ENCODE measurements around the gene CACNB4. TPM values are rescaled to one million over a fixed set of nuclear protein-coding genes. Genes with fewer than 3 reads are reported as not detected.

CACNB4 gene
- polyA plus RNA-seq, 3 donors from 2014 or later: 0.11 TPM; not detected in 2

GRCh38 chr2:151860210-151860609, 238.6 kb downstream of the CACNB4 start:
- peaks cover 1 to 12% (median 2%) of the 10 kb centered on the region in 3 donors for H3K27me3 Mint-ChIP-seq (ENCODE audit: low read depth in 3 of 3)
- H3K4me3 Mint-ChIP-seq: no peak overlapping the region
- no peaks in the 10 kb centered on the region for H3K9me3 Mint-ChIP-seq
- no peak for DNase-seq
- H3K27ac Mint-ChIP-seq: no peak overlapping the region
- H3K4me1 Mint-ChIP-seq: no peaks in the 10 kb centered on the region
- no peaks in the 10 kb centered on the region for H3K36me3 Mint-ChIP-seq

GRCh38 chr2:151857650-151858049, 241.2 kb downstream of the CACNB4 start:
- no peak for DNase-seq
- H3K27me3 Mint-ChIP-seq (ENCODE audit: low read depth in 3 of 3): peaks cover 0 to 6% (median 1%) of the 10 kb centered on the region in 3 donors
- no peak overlapping the region for H3K27ac Mint-ChIP-seq
- no peak overlapping the region for H3K4me3 Mint-ChIP-seq
- no peaks in the 10 kb centered on the region for H3K9me3 Mint-ChIP-seq
- no peaks in the 10 kb centered on the region for H3K4me1 Mint-ChIP-seq
- no peaks in the 10 kb centered on the region for H3K36me3 Mint-ChIP-seq

- no peak for DNase-seq
- Mint-ChIP-seq H3K36me3 (no peaks in the 10 kb centered on the region), H3K4me3 (peak overlapping the region in 1 of 5 donors; percentile 7), H3K27ac (no peak overlapping the region), H3K27me3 (ENCODE audit: low read depth in 3 of 3) (peaks cover 0 to 6% (median 1%) of the 10 kb centered on the region in 3 donors), H3K9me3 (no peaks in the 10 kb centered on the region), H3K4me1 (no peaks in the 10 kb centered on the region)
Observed at GRCh38 chr2:151855111-151855510, 243.7 kb downstream of the CACNB4 start.

- H3K4me1 Mint-ChIP-seq: no peaks in the 10 kb centered on the region
- no peaks in the 10 kb centered on the region for H3K9me3 Mint-ChIP-seq
- H3K4me3 Mint-ChIP-seq: no peak overlapping the region
- no peak overlapping the region for H3K27ac Mint-ChIP-seq
- peaks cover 0 to 7% (median under 1%) of the 10 kb centered on the region in 3 donors for H3K27me3 Mint-ChIP-seq (ENCODE audit: low read depth in 3 of 3)
- no peak for DNase-seq
- H3K36me3 Mint-ChIP-seq: no peaks in the 10 kb centered on the region
Observed at GRCh38 chr2:151853070-151853758, 245.6 kb downstream of the CACNB4 start.

DNA sequence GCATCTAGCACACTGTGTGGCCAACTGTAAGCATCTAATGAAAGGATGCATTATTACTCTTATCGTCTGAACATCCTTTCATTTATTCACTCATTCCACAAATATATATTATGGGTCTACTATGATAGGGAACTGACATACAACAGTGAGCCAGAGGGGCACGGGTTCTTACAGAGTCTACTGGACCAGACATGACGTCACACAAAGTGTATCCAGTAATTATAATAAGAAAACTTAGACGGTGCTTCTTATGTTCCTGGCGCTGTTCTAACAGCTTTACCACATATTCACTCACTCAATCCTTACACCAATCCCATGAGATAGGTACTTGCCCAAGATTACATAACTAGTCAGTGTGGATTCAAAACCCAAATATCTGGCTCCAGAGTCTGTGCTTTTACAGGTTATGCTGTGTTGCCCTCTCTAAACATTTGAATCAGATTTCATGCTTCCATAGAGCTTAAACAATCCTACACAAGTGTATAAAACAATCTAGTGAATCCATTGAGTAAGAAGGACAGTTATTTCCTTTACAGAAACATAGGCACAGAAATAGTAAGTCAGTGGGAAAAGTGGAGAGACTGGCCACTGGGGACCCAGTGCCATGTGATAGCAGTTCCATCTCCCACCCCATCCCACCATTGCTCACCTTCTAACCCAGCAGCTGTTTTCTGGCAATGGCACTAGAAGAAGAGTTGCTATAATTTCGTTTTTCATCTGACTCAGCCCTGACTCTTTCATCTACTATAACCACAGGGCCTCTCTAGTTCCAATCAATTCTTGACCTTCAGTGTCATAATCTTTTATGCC, 246.4 kb downstream of the CACNB4 start:
- Mint-ChIP-seq H3K4me3 (no peak overlapping the region), H3K36me3 (no peaks in the 10 kb centered on the region), H3K27me3 (ENCODE audit: low read depth in 3 of 3) (peaks cover 0 to 11% (median 2%) of the 10 kb centered on the region in 3 donors), H3K27ac (no peak overlapping the region), H3K9me3 (no peaks in the 10 kb centered on the region), H3K4me1 (no peaks in the 10 kb centered on the region)
- no peak for DNase-seq

DNA sequence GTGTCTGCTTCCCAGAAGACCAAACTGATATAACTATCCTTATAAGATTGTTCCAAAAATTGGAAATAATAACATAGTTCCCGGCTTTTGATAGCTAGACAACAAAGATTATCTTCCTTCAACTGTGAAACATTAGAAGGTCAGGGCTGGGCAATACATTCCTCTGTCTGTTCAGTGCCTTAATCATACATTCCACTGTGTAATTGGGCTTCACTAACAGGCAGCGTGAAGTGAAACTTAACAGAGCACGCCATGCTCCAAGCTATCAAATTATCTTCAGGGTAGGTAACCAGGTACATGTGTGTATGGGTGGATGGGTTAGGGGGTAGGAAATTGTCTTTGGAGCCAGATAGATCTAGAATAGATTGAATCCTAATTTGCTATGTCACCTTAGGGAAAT, 247.1 kb downstream of the CACNB4 start:
- Mint-ChIP-seq H3K27me3 (ENCODE audit: low read depth in 3 of 3) (peaks cover 0 to 11% (median 3%) of the 10 kb centered on the region in 3 donors), H3K9me3 (no peaks in the 10 kb centered on the region), H3K4me3 (no peak overlapping the region), H3K4me1 (no peaks in the 10 kb centered on the region), H3K27ac (no peak overlapping the region), H3K36me3 (no peaks in the 10 kb centered on the region)
- no peak for DNase-seq

DNA sequence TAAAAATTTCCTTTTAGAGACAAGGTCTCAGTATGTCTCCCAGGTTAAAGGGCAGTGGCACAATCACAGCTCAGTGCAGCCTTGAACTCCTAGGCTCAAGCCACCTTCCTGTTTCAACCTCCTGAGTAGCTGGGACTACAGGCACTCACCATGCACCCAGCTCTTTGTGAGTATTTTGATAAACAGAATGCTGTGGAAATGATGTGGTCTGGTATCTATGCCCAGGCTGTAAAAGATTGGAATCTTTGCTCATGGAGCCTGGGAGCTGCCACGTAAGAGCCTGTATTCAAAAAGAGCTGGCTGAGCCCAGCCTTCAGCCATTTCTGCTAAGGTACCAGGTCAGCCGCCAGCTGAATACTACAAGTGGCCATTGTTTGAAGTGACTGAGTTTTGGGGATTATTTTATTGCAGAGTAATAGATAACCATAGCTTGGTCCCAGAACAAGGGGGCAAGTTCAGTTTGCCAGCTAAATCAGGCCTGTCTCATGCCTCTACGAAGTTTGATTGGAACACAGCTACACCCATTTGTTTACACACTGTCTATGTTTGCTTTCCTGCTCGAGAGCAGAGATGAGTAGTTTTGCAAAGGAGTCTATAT, 249.3 kb downstream of the CACNB4 start:
- Mint-ChIP-seq H3K27me3 (ENCODE audit: low read depth in 3 of 3) (peaks cover 0 to 11% (median 3%) of the 10 kb centered on the region in 3 donors), H3K9me3 (no peaks in the 10 kb centered on the region), H3K4me1 (no peaks in the 10 kb centered on the region), H3K4me3 (no peak overlapping the region), H3K36me3 (no peaks in the 10 kb centered on the region), H3K27ac (no peak overlapping the region)
- DNase-seq: no peak

DNA sequence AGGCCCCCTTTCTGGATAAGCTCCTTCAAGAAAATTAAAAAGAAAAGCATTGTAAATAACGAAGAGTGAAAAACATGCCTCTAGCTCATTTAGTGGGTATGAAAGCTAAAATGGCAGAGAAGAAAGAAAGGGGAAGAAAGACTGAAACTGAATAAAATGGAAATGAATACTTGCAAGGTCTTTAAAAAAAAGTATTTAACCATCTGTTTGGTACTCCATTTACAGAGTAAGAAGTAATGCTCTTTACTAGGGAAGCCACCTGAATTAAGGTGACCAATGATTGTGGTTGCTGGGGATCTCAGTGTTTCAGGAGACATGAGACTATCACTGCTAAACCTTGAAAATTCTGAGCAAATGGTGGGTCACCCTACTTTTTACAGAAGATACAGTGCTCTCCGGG, 253.0 kb downstream of the CACNB4 start:
- Mint-ChIP-seq H3K4me1 (no peaks in the 10 kb centered on the region), H3K27ac (no peak overlapping the region)

GRCh38 chr2:151845481-151845880, 253.4 kb downstream of the CACNB4 start:
- Mint-ChIP-seq H3K36me3 (no peaks in the 10 kb centered on the region), H3K4me3 (no peak overlapping the region), H3K4me1 (no peaks in the 10 kb centered on the region), H3K9me3 (no peaks in the 10 kb centered on the region), H3K27ac (no peak overlapping the region), H3K27me3 (ENCODE audit: low read depth in 3 of 3) (peaks cover 0 to 8% (median 3%) of the 10 kb centered on the region in 3 donors)
- DNase-seq: no peak

More for the DNA sequence above, 253.0 kb downstream of the CACNB4 start:
- DNase-seq: no peak
- no peak overlapping the region for H3K4me3 Mint-ChIP-seq
- H3K36me3 Mint-ChIP-seq: no peaks in the 10 kb centered on the region
- peaks cover 0 to 9% (median 3%) of the 10 kb centered on the region in 3 donors for H3K27me3 Mint-ChIP-seq (ENCODE audit: low read depth in 3 of 3)
- H3K9me3 Mint-ChIP-seq: no peaks in the 10 kb centered on the region

GRCh38 chr2:151844211-151844896, 254.5 kb downstream of the CACNB4 start:
- Mint-ChIP-seq H3K9me3 (no peaks in the 10 kb centered on the region), H3K4me3 (no peak overlapping the region), H3K27ac (no peak overlapping the region), H3K36me3 (no peaks in the 10 kb centered on the region), H3K4me1 (no peaks in the 10 kb centered on the region), H3K27me3 (ENCODE audit: low read depth in 3 of 3) (peaks cover 0 to 7% (median 3%) of the 10 kb centered on the region in 3 donors)
- DNase-seq: no peak

GRCh38 chr2:151843691-151844061, 255.2 kb downstream of the CACNB4 start:
- Mint-ChIP-seq H3K27ac (no peak overlapping the region), H3K4me1 (no peaks in the 10 kb centered on the region), H3K4me3 (no peak overlapping the region), H3K9me3 (no peaks in the 10 kb centered on the region), H3K36me3 (no peaks in the 10 kb centered on the region), H3K27me3 (ENCODE audit: low read depth in 3 of 3) (peaks cover 0 to 7% (median 3%) of the 10 kb centered on the region in 3 donors)
- no peak for DNase-seq

DNA sequence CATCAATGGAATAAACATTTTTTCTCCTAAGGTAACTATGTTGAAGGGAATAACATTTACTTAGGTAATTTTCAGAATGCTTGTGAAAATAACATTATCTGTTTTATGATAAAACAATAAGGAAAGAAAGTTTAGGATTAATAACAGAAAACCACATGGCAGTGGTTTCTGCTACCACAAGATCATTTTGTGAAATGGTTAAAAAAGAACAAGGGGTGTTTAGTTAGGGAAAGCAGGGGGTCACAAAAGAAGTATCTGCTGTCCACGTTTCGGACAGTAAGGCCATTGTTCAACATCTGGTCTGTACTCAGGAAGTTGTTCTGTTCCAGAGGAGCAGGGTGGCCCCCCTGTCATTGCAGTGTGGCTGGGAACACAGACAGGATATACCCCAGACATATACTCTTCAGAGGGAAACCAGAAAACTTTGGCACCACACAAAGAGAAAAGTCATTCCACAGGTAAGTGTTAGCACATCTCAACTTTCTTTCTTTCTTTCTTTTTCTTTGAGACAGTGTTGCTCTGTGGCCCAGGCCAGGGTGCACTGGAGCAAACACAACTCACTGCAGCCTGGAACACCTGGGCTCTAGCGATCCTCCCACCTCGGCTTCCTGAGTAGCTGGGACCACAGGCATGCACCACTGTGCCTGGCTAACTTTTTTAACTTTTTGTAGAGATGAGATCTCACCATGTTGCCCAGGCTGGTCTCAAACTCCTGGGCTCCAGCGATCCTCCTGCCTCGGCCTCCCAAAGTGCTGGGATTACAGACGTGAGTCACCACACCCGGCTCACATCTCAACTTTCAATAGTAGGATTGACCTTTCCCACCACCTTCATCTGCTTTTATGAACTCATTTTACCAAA, 255.8 kb downstream of the CACNB4 start:
- Mint-ChIP-seq H3K9me3 (no peaks in the 10 kb centered on the region), H3K27me3 (ENCODE audit: low read depth in 3 of 3) (peaks cover 0 to 3% (median 2%) of the 10 kb centered on the region in 3 donors), H3K27ac (no peak overlapping the region), H3K4me1 (no peaks in the 10 kb centered on the region), H3K4me3 (no peak overlapping the region), H3K36me3 (no peaks in the 10 kb centered on the region)
- DNase-seq: no peak

- DNase-seq: no peak
- Mint-ChIP-seq H3K4me3 (no peak overlapping the region), H3K36me3 (no peaks in the 10 kb centered on the region), H3K9me3 (no peaks in the 10 kb centered on the region), H3K4me1 (no peaks in the 10 kb centered on the region), H3K27ac (no peak overlapping the region), H3K27me3 (ENCODE audit: low read depth in 3 of 3) (no peaks in the 10 kb centered on the region)
Observed at GRCh38 chr2:151841047-151841424, 257.8 kb downstream of the CACNB4 start.

Measured in immature natural killer cell (primary cell).